Activated CD4-positive, alpha-beta T cell treated with anti-CD3 and anti-CD28 coated beads, Interleukin-10, Interleukin-2, amounts not matched to agents 100 ng/mL and 50 ng/mL, durations not matched to agents 16 hours and 8 hours (primary cell): ENCODE data around the gene DPP3.

Experiments used
- DNase-seq: peaks from one replicate; pipeline ENCODE4 v3.0.0-alpha.2; 2020

Gene DPP3

GRCh38 chr11:66464916-66465315 lies 15.3 kb upstream of the DPP3 start:
- no peak for DNase-seq

- DNase-seq: no peak
Measured at GRCh38 chr11:66465373-66466224, 14.6 kb upstream of the DPP3 start.

GRCh38 chr11:66466225-66467033 lies 13.8 kb upstream of the DPP3 start, which contains the start of gene PELI3:
Gene PELI3, plus strand, starts transcription at chr11:66466905. Its CDS starts 1,224 bp downstream, at chr11:66468129.
- DNase-seq: peak; percentile 95

GRCh38 chr11:66467034-66467659 lies 13.1 kb upstream of the DPP3 start:
- peak; percentile 19 for DNase-seq

- peak; percentile 28 for DNase-seq
Measured at GRCh38 chr11:66467756-66468155, 12.5 kb upstream of the DPP3 start.

- DNase-seq: no peak
Measured at GRCh38 chr11:66468691-66469090, 11.5 kb upstream of the DPP3 start.

GRCh38 chr11:66469441-66469840 lies 10.8 kb upstream of the DPP3 start:
- DNase-seq: no peak

GRCh38 chr11:66470015-66470414 lies 10.2 kb upstream of the DPP3 start:
- no peak for DNase-seq

- no peak for DNase-seq
Measured at GRCh38 chr11:66471142-66471541, 9.1 kb upstream of the DPP3 start.

- DNase-seq: no peak
Measured at GRCh38 chr11:66472054-66472453, 8.2 kb upstream of the DPP3 start.

- no peak for DNase-seq
Measured at GRCh38 chr11:66473167-66473566, 7.1 kb upstream of the DPP3 start.

- no peak for DNase-seq
Measured at GRCh38 chr11:66473608-66474515, 6.4 kb upstream of the DPP3 start.

GRCh38 chr11:66475349-66476172 lies 4.7 kb upstream of the DPP3 start:
- DNase-seq: no peak

GRCh38 chr11:66476173-66476840 lies 3.9 kb upstream of the DPP3 start:
- DNase-seq: no peak

- no peak for DNase-seq
Measured at GRCh38 chr11:66476841-66477251, 3.4 kb upstream of the DPP3 start.

- no peak for DNase-seq
Measured at GRCh38 chr11:66477263-66478201, 2.7 kb upstream of the DPP3 start.

- peak; percentile 41 for DNase-seq
Measured at GRCh38 chr11:66478729-66479393, 1.4 kb upstream of the DPP3 start.

- DNase-seq: no peak
Measured at GRCh38 chr11:66479394-66480116, 679 bp upstream of the DPP3 start.
